GM21576 (cell line): Measurements from ENCODE around the gene GON4L.
A peak's percentile ranks its signal among the peaks of the same experiment; 100 is the strongest.
"Not testable (repeated sequence)": the region's sequence is repeated elsewhere in the genome, so short reads cannot be mapped to it uniquely, and the experiment has no call there.

Source experiments
- ATAC-seq: cut with Tn5 transposase; IDR thresholded peaks from one replicate; pipeline ENCODE4 v1.9.1; 2021; ENCODE audit warnings: mild to moderate bottlenecking, moderate library complexity; ENCODE audit not compliant: unreplicated experiment

Gene GON4L

DNA sequence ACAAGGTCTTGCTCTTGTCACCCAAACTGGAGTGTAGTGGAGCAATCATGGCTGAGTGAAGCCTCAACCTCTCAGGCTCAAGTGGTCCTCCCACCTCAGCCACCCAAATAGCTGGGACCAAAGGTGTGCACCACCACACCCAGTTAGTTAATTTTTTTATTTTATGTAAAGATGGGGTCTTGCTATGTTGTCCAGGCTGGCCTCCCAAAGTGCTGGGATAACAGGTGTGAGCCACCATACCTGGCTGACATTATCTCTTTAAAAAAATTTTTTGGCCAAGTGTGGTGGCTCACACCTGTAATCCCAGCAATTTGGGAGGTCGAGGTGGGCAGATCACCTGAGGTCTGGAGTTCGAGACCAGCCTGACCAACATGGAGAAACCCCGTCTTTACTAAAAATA lies 98.0 kb downstream of the GON4L start:
- not testable (repeated sequence) for ATAC-seq

DNA sequence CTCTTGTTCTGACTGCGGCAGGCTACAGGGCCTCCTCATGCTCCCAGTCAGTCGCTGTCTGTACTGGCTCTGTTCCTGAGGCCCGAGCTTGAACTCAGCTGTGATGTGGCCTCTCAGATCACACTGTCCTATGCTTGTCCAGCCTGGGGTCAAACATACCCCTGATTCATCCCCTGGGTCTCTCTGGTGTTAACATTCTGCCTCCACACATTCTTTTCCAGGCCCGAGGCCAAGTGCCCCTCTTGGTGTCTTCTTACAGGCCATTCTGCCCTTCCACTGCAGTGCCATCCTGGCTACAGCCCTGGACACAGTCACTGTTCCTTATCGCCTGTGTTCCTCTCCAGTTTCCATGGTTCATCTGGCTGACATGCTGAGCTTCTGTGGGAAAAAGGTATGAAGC lies 108.9 kb downstream of the GON4L start:
- not testable (repeated sequence) for ATAC-seq

DNA sequence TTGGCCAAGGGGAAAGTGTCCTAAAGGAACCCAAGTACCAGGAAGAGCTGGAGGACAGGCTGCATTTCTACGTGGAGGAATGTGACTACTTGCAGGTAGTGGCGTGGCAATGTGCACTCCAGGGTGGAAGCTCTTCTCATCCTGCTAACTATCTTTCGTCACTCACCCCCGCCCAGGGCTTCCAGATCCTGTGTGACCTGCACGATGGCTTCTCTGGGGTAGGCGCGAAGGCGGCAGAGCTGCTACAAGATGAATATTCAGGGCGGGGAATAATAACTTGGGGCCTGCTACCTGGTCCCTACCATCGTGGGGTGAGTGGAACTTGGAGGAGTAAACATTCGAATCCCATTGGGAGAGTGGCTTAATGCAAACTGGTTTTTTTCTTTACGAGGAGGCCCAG lies 109.4 kb downstream of the GON4L start:
- ATAC-seq = not testable (repeated sequence)

DNA sequence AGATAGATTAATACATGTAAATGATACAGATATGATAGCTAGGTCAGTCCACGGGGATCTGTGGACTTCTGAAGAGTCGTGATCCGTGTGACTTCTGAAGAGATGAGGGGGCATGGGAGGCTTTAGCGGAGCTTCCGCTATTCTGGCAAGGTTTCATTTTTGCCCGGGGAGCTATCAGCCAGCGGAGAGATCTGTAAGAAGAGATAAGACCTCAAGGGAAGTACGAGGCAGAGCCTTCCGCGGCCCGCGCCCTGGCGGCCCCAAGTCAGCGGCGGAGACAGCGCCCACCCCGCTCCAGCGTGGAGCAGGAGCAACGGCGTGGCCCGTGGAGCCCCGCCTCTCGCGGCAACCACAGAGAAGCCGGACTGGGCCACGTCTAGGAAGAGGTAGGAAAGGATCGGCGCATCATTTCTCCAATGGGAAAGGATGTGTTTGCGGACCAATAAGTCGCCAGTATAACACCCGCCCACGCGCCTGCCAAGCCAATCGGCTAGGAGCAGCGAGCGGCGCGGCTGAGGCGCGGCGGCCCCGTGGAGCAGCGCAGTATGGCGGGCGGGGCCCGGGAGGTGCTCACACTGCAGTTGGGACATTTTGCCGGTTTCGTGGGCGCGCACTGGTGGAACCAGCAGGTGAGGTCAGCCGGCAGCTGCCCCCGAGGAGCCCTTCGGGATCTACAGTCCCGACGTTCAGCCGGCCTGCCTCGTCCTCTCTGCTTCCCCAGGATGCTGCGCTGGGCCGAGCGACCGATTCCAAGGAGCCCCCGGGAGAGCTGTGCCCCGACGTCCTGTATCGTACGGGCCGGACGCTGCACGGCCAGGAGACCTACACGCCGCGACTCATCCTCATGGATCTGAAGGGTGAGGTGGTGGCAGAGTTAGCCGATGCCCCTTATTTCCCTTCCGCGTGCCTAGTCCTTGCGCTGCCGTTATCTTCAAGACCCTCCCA lies 111.5 kb downstream of the GON4L start:
- ATAC-seq = peak; percentile 83

DNA sequence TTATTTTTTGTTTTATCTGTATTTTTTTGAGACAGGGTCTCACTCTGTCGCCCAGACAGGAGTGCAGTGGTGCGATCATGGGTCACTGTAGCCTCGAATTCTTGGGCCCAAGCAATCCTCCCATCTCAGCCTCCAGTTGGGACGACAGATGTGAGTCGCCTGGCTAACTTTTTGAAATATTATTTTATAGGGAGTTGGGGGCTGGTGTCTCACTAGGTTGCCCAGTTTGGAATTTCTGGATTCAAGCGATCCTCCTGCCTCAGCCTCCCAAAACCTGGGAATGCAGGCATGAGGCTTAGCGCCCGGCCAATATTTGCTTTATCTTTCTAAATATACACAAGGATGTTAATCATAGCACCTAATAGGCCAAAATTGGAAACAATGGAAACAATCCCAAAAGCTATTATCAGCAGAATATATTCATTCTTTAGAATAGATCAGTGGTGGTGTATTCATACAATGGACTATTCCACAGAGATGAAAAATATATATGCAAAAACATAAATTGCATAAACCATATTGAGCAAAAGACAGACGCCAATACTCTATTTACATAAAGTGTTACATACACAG lies 112.2 kb downstream of the GON4L start:
- no peak for ATAC-seq

DNA sequence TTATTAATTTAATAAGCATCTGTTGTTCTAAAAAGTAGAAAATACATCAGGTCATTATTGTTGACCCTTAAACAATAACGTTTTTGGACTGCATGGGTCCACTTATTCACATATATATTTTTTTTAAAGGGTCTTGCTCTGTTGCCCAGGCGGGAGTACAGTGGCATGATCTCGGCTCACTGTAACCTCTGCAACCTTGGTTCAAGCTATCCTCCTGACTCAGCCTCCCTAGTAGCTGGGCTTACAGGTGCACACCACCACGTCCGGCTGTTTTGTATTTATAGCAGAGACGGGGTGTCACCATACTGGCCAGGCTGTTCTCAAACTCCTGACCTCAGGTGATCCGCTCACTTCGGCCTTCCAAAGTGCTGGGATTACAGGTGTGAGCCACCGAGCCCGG lies 115.1 kb downstream of the GON4L start:
- no peak for ATAC-seq

DNA sequence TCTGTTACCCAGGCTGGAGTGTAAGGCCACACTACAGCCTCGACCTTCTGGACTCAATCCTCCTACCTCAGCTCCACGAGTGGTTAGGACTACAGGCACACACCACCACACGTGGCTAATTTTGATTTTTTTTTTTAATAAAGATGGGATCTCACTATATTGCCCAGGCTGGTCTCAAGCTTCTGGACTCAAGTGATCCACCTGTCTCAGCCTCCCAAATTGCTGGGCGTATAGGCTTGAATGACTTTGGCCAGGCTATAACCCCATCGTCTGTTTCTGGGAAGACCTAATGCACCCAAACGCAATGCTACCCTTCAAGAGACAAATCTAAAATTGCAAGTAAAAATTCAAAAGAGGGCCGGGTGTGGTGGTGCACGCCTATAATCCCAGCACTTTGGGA lies 116.0 kb downstream of the GON4L start:
- no peak for ATAC-seq

DNA sequence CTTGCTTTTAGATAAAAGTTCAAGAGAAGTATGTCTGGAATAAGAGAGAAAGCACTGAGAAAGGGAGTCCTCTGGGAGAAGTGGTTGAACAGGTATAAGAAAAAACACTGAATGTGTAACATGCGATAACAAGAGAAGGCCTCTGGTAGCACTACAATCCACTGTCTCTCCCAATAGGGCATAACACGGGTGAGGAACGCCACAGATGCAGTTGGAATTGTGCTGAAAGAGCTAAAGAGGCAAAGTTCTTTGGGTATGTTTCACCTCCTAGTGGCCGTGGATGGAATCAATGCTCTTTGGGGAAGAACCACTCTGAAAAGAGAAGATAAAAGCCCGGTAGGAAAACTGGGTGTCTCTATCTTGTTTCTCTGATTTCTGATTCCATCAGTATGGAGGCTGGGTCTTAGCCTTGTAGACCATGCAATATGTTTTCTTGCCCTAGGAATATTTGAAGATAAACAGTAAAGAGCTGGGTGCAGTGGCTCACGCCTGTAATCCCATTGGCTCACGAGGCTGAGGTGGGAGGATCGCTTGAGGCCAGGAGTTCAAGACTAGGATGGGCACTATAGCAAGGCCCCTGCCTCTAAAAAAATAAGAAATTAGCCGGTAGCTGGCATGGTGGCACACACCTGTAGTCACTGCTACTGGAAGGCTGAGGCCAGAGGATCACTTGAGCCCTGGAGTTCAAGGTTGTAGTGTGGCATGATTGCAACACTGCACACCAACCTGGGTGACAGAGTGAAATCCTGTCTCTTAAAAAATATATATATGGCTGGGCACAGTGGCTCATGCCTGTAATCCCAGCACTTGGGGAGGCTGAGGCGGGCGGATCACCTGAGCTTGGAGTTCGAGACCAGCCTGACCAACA lies 127.7 kb downstream of the GON4L start:
- ATAC-seq = no peak

DNA sequence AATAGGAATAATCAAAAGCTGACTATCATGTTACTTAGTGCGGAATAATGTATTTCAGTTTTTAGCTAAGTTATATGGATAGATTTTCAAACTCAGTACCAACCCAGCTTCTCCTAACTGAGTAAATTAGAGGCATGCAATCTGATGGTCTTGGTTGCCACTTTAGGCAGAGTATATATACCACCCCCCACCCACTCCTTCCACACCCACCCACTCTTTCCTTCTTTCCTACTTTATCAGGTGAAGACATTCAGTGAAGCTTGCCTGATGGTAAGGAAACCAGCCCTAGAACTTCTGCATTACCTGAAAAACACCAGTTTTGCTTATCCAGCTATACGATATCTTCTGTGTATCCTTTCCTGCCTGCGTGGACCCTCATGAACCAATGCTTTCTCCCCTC lies 131.9 kb downstream of the GON4L start:
- no peak for ATAC-seq

DNA sequence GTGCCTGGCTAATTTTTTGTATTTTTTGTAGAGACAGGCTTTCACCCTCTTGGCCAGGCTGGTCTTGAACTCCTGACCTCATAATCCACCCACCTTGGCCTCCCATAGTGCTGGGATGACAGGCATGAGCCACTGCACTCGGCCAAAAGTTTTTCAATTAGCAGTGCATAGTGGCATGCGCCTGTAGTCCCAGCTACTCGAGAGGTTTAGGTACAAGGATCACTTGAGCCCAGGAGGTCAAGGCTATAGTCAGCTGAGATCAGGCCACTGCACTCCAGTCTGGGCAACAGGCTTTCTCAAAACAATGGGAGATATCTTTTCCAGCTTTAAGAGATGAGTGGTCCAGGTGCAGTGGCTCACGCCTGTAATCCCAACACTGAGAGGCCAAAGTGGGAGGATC lies 137.3 kb downstream of the GON4L start:
- no peak for ATAC-seq

DNA sequence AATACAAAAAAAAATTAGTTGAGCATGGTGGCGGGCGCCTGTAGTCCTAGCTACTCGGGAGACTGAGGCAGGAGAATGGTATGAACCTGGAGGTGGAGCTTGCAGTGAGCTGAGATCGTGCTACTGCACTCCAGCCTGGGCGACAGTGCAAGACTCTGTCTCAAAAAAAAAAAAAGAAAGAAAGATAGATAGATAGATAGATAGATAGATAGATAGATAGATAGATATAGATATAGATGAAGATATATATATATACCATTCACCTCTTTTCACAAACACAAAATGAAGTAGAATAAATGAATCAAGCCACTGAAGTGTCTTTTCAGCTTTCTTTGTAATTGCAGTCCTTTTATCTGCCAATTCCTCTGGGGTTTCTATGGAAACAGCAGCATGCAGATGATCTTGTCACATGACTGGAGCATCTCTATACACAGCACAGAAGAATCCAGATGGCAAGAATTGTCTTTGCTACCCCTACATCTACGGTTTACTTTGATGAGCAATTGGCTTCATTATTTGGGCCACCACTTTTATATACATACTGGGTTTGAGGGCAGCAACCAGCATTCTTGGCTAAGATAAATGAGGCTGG lies 138.4 kb downstream of the GON4L start:
- not testable (repeated sequence) for ATAC-seq

DNA sequence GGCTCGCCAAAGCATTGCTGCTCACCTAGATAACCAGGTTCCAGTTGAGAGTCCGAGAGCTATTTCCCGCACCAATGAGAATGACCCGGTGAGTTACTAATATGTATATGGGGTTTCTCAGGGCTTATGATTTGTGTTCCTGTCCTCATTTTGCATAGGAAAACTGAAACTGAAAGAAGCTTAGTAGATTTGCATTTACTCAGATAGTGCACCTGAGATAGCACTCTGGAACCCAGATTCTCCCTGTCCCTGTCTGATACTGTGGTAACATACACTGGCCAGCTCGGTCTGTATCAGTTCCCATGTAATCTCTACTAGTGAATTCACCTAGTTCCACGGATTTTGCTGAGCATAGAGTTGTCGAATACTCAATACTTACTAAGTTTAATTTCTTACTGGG lies 140.0 kb downstream of the GON4L start:
- no peak for ATAC-seq

DNA sequence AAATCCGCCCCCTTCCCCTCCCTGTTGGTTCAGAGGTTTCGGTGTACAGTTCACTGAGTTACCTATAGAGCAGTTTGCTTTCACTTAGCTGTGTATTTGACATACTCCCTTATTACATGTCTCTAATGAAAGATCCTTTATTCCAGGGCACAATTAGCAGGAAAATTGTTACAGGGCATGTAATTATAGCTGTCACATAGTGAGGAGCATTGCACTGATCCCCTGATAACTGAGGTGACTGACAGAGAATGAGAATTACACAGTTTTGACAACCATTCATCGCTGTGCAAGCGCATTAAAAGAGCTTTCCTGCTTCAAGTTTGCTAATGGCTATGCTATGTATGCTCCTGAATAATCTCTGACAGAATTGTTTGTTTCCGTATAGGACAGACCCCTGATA lies 141.2 kb downstream of the GON4L start:
- ATAC-seq = no peak

DNA sequence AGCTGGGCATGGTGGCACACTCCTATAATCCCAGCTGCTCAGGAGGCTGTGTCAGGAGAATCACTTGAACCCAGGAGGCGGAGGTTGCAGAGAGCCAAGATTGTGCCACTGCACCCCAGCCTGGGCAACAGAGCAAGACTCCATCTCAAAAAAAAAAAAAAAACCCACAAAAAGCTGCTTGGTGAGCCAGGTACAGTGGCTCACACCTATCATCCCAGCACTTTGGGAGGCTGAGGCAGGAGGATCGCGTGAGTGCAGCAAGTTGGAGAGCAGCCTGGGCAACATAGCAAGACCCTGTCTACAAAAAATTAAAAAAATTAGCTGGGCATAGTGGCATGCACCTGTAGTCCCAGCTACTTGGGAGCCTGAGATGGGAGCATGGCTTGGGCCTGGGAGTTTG lies 142.0 kb downstream of the GON4L start:
- not testable (repeated sequence) for ATAC-seq

DNA sequence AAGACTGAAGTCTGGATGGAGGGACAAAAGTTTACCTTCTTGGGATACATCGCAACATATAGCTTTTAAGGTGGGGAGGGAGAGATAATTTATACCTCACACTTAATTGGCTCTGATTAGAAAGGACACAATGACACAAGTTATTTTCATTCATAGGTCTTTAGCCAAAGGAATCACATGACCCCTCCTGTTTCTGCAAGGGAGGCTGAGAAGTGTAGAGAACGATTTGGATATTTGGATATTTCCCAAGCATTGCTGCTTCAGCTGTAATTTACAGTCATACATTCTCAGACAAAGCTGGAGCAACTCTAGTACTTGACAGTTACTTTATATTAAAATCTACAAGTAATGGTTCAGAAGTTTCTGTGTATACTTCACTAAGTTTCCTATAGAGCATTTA lies 143.9 kb downstream of the GON4L start:
- no peak for ATAC-seq

DNA sequence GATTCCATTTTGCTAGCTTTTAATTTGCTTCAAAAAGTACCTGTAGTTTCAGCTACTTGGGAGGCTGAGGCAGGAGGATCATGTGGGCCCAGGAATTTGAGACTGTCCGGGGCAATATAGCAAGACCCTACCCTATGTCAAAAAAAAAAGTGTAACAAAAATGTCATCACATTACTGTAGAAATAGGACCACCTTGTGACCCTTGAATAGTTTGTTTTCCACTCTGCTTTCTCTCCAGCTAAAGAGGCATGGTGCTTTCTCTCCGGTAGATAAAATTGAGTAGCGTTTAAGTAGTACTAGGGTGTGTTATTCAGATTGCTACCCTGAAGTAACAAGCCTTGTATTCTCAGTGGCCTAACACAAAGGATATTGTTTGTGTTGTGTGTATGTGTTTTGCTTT lies 144.4 kb downstream of the GON4L start:
- not testable (repeated sequence) for ATAC-seq

DNA sequence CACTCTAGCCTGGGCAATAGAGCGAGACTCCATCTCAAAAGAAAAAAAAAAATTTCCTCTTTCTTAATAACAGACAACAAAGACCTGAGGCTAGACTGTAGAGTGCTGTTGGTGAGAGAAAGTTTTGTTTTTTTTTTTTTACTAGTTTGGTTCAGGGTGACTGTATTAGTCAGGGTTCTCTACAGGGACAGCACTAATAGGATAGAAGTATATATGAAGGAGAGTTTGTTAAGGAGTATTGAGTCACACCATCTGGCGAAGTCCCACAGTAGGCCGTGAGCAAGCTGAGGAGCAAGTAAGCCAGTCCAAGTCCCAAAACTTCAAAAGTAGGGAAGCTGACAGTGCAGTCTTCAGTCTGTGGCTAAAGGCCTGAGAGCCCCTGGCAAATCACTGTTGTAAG lies 145.6 kb downstream of the GON4L start:
- ATAC-seq = not testable (repeated sequence)

DNA sequence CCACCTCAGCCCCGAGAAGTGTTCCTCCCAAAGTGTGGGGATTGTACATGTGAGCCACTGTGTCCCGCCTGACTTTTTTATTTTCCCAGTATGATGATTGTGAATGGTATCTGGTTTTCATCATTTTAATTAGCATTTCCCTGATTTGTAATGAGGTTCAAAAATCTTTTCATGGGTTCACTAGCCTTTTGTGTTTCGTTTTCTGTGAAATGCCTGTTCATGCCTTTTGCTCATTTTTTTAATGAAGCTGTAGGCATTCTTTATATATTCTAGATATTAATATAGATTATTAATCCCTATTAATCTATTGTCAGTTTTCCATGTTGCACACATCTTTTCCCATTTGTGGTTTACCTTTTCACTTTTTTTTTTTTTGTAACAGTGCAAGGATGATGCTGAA lies 147.6 kb downstream of the GON4L start:
- ATAC-seq = no peak

DNA sequence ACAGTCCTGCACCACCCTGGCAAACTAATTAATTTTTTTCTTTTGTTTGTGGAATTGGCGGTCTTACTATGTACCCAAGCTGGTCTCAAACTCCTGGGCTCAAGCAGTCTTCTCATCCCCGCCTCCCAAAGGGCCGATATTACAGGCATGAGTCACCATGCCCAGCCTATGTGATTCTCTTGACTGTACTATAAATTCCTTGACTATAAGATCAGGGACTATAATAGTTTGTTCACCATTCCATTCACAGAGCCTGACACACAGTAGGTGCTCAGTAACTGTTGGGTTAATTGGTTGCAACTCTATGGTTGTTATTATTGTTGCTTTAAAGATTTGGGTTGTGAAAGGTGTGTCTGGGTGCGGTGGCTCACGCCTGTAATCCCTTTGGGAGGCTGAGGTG lies 150.9 kb downstream of the GON4L start:
- no peak for ATAC-seq

DNA sequence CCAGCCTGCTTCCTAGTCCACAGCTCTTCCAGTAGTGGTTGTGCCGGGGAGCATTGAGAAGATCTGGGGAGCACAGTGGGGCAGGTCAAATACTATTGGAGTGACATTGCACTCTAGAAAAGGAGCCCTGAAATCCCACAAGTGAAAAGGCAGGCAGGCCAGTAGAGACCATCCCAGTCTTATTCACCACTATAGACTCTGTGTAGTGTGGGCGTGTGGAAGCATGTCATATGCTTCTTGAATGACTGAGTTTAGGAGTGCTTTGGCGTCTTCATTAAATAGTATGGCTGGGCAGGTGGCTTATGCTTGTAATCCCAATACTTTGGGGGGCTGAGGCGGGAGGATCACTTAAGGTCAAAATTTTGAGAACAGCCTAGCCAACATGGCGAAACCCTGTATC lies 152.6 kb downstream of the GON4L start:
- ATAC-seq = not testable (repeated sequence)

DNA sequence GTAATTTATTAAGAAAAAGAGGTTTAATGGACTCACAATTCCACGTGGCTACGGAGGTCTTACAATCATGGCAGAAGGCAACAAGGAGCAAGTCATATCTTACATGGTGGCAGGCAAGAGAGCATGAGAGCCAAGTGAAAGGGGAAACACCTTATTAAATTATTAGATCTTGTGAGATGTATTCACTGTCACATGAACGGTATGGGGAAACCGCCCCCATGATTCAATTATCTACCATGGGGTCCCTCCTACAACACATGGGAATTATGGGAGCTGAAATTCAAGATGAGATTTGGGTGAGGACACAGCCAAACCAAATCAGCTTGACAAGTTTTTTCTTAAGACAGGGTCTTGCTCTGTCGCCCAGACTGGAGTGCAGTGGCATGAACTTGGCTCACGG lies 153.8 kb downstream of the GON4L start:
- no peak for ATAC-seq
